ENCODE results near the gene DUSP21.

The DUSP21 gene

DNA sequence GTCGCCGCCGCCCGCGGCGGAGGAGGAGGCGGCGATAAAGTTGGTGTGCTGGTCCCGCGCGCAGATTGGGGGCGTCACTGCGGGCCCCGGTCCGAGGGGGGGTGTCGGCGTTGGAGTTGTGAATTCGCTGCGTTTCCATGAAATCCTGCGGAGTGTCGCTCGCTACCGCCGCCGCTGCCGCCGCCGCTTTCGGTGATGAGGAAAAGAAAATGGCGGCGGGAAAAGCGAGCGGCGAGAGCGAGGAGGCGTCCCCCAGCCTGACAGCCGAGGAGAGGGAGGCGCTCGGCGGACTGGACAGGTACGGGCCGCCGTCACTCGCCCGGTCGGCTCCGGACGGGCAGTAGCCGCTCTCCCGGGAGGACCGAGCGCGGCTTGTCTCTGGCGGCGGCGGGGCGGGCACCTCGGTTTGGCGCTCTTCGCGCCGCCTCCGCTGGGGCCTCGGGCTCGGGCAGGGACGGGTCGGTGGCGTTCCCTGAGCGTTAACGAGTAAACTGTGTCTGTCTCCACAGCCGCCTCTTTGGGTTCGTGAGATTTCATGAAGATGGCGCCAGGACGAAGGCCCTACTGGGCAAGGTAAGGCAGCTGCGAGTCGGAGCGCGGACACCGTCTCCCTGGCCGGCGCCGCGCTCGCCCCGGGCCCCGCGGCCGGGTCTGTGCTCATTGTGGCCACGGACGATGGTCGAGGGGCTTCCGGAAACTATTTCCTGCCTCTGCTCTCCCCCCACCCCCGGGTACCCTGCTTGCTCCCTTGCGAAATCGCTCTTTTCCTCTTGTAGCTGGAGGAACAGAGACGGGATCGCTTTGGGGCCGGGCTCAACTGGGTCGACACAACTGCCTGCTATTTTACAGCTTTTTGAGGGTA is 29.8 kb downstream of the DUSP21 start:
- peak; percentile 51 for DNase-seq
- peak overlapping the region; percentile 87 for H3K4me3 ChIP-seq (ENCODE audit: low read depth, low read length)
- in situ Hi-C loops (cut with HindIII; ENCODE audit: low pct_ligation_motif_present, low sequenced_read_pairs) = no loop called here

DNA sequence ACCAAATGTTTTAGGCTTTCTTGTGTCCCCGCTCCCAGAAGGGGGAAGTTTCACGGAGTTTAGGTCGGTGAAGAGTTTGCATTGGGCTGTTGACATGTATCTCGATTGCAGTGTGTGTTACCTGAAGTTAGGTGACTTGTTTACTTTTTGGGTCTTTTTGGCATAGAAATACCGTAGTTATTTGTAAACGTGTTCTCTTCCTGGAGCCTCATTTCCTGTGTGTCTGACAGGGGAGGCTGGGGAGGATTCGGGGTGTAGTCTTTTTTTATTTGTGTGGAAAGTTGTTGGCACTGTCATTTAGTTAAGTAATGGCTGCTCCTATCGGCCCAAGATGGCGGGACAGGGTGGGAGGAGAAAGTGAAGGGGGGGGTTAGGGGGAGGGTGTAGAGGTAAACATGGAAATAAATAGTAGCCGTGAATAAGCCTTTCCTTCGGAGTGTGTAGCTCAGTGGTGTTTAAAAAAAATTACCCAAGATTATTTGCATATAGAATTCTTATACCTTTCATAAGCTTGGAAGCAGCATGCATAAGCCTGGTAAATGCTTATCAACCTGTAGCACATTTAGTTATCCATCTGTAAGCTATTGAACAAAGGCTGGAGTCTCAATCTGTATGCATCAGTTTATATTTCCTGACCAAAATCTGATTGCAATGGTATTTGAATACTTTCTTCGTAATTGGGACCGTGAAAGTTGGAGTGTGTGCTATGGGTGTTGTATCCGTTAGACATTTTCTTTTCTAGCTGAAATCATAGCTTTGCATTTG is 30.8 kb downstream of the DUSP21 start:
- in situ Hi-C loops (cut with HindIII; ENCODE audit: low pct_ligation_motif_present, low sequenced_read_pairs) = no loop called here
- no peaks in the 10 kb centered on the region for H3K27me3 ChIP-seq (replicated peaks)
- peak overlapping the region; percentile 87 for H3K4me3 ChIP-seq (ENCODE audit: low read depth, low read length)
- peak overlapping the region; percentile 87 for H3K27ac ChIP-seq
- no peak for DNase-seq
- no peaks in the 10 kb centered on the region for H3K36me3 ChIP-seq (replicated peaks)
- TF ChIP-seq, protein P1, sequence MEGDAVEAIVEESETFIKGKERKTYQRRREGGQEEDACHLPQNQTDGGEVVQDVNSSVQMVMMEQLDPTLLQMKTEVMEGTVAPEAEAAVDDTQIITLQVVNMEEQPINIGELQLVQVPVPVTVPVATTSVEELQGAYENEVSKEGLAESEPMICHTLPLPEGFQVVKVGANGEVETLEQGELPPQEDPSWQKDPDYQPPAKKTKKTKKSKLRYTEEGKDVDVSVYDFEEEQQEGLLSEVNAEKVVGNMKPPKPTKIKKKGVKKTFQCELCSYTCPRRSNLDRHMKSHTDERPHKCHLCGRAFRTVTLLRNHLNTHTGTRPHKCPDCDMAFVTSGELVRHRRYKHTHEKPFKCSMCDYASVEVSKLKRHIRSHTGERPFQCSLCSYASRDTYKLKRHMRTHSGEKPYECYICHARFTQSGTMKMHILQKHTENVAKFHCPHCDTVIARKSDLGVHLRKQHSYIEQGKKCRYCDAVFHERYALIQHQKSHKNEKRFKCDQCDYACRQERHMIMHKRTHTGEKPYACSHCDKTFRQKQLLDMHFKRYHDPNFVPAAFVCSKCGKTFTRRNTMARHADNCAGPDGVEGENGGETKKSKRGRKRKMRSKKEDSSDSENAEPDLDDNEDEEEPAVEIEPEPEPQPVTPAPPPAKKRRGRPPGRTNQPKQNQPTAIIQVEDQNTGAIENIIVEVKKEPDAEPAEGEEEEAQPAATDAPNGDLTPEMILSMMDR (IDR thresholded peaks at IDR 0.05; ENCODE audit: low read depth, low read length, missing control alignments) = no peak

More for the DNA sequence above, 29.8 kb downstream of the DUSP21 start:
- H3K27ac ChIP-seq = peak overlapping the region; percentile 87
- TF ChIP-seq, protein P1 (IDR thresholded peaks at IDR 0.05; ENCODE audit: low read depth, low read length, missing control alignments) = no peak
- no peaks in the 10 kb centered on the region for H3K36me3 ChIP-seq (replicated peaks)
- H3K27me3 ChIP-seq (replicated peaks) = no peaks in the 10 kb centered on the region

DNA sequence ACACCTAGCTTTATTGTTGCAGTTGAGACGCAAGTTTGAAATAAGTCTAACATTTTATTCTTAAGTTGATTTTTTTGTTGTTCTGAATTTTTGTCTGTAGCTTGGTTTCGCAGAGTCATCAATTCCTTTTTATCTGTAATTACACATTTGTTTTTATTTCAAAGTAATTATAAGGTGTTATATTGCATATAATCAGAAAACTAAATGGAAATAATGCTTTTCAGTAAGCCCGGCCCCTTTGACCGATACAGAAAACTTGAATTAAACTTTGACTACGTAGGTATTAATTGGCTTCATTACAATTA is 31.3 kb downstream of the DUSP21 start:
- in situ Hi-C loops (cut with HindIII; ENCODE audit: low pct_ligation_motif_present, low sequenced_read_pairs) = no loop called here
- no peak overlapping the region for H3K27ac ChIP-seq
- H3K4me3 ChIP-seq (ENCODE audit: low read depth, low read length) = peak overlapping the region; percentile 87
- no peak for DNase-seq
- no peaks in the 10 kb centered on the region for H3K27me3 ChIP-seq (replicated peaks)
- no peaks in the 10 kb centered on the region for H3K36me3 ChIP-seq (replicated peaks)
- TF ChIP-seq, protein P1 (IDR thresholded peaks at IDR 0.05; ENCODE audit: low read depth, low read length, missing control alignments) = no peak

DNA sequence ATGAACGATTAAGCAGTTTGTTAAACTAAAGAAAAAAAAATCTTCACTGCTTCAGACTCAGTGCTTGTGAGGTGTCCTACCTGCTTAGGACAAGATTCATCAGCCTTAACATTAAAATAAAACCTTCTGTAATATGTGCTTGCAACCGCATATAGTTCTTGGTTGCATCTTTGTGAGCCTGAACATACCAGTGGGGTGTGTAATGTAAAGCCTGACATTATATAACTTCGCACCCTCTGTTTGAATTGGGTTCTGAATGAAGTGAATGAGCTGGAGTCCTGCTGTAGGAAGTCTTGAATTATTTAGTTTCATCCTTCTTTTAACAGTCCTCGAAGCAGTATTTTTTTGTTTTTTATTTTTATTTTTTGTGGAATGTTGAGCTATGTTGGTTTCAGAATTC is 32.3 kb downstream of the DUSP21 start:
- Histone ChIP-seq H3K36me3 (replicated peaks) (no peaks in the 10 kb centered on the region), H3K27me3 (replicated peaks) (no peaks in the 10 kb centered on the region), H3K27ac (no peak overlapping the region), H3K4me3 (ENCODE audit: low read depth, low read length) (no peak overlapping the region)
- no peak for DNase-seq
- TF ChIP-seq, protein P1 (IDR thresholded peaks at IDR 0.05; ENCODE audit: low read depth, low read length, missing control alignments) = no peak
- in situ Hi-C loops (cut with HindIII; ENCODE audit: low pct_ligation_motif_present, low sequenced_read_pairs) = no loop called here

DNA sequence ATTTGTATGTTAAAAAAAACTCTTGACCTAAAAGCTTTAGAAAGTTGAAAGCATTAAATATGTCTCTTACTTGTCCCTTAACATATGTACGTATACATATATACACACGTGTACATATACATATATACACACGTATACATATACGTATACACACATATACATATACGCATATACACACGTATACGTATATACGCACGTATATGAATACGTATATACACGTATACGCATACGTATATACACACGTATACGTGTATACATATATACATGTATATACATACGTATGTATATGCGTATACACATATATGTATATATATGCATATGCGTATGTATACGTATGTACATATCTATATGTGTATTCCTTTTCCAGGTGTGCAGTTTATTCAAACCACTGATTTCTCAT is 32.9 kb downstream of the DUSP21 start:
- no peak for DNase-seq
- TF ChIP-seq, protein P1 (IDR thresholded peaks at IDR 0.05; ENCODE audit: low read depth, low read length, missing control alignments) = no peak
- Histone ChIP-seq H3K4me3 (ENCODE audit: low read depth, low read length) (no peak overlapping the region), H3K36me3 (replicated peaks) (no peaks in the 10 kb centered on the region), H3K27me3 (replicated peaks) (no peaks in the 10 kb centered on the region), H3K27ac (no peak overlapping the region)
- in situ Hi-C loops (cut with HindIII; ENCODE audit: low pct_ligation_motif_present, low sequenced_read_pairs) = no loop called here
